Loucy (cell line): ENCODE results near the gene TCF7.

Experiments used
- CTCF ChIP-seq: fragments of 200-600 bp; sonication (generic); conservative IDR thresholded peaks from 2 replicates; pipeline ENCODE4 v1.5.1; 2014; ENCODE audit warnings: mild to moderate bottlenecking, antibody characterized with exemption, low read length
- EZH2phosphoT487 ChIP-seq: fragments of 200-600 bp; IDR thresholded peaks from 2 replicates; pipeline ENCODE4 v1.6.1; 2018; ENCODE audit warnings: antibody characterized with exemption, mild to moderate bottlenecking, moderate library complexity, borderline replicate concordance

GRCh38 chr5:134069553-134069952, 44.9 kb upstream of the TCF7 start:
- no peak for TF ChIP-seq CTCF
- TF ChIP-seq EZH2phosphoT487, result no peak
